GM21447 (cell line): ENCODE measurements around the gene GTF2E1.
"Not testable (repeated sequence)": the region's sequence is repeated elsewhere in the genome, so short reads cannot be mapped to it uniquely, and the experiment has no call there.

ENCODE experiments used
- ATAC-seq: cut with Tn5 transposase; IDR thresholded peaks from one replicate; pipeline ENCODE4 v1.9.1; 2021; ENCODE audit not compliant: unreplicated experiment

Gene GTF2E1

DNA sequence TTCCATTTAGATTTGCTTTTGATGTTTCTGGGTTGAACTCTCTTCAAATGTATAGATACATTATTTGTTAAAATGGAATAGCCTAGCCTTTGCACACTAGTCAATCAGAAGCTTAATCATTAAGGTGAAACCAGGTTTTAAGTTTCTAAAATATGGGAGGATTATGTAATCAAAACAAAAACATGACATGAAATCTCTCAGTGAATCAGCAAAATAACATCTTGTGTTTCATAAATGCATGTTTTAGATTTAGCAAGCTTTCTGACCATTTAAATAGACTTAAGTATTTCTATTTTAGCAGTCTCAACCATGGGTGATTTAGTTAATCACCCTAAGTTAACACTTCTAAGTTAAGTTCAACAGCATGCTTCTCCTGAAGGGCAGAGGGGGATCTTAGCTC, 11.3 kb downstream of the GTF2E1 start:
- no peak for ATAC-seq

DNA sequence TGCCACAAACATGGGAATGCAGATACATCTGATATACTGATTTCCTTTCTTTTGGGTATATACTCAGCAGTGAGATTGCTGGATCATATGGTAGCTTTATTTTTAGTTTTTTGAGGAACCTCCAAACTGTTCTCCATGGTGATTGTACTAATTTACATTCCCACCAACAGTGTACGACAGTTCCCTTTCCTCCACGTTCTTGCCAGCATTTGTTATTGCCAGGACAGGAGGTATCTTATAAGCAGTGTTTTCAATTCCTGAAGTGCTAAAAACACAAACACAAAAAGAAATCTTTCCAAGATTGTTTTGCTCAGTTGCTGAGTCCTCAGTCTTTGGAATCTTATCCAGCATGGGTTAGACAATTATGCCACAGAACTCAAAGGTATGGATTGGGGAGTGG, 13.5 kb downstream of the GTF2E1 start:
- no peak for ATAC-seq

DNA sequence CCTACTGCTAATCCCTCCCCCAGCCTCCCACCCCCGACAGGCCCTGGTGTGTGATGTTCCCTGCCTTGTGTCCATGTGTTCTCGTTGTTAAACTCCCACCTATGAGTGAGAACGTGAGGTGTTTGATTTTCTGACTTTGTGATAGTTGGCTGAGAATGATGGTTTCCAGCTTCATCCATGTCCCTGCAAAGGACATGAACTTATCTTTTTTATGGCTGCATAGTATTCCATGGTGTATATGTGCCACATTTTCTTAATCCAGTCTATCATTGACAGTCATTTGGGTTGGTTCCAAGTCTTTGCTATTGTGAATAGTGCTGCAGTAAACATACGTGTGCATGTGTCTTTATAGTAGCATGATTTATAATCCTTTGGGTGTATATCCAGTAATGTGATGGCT, 16.0 kb downstream of the GTF2E1 start:
- not testable (repeated sequence) for ATAC-seq

DNA sequence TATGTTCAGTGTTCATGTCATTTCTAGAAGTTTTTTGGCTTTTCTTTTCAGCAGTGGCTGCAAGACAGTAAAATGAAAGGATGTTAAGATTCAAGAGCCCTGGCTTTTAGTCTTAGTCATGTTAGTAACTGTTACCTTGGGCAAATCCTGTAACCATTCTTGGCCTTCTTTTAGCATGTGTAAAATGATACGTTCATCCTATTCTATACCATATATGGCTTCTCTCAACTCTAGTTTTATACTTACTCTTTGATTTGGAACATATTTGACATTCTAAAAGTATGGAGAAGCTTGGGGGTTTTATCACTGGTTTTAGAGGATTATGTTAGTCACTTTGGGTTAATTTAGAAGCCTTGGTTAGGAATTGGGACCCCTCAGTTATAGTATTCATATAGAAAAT, 20.1 kb downstream of the GTF2E1 start:
- no peak for ATAC-seq

DNA sequence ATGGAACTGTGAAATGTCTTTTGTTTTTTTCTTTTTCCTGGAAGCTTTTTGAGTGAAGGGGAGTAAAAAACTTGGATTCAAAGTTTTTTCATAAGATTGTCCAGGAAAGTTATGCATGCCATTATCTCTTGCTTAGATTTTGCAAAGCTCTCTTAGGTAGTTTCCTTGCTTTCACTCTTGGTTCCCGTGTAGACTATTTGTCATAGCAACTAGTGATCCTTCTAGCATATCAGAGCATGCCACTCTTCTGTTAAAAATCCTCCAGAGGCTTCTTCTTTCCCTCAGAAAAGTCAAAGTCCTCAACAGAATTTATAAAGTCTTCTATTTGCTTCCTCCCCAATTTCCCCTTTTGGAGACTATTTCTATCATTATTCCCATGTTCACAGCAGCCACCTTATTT, 21.1 kb downstream of the GTF2E1 start:
- ATAC-seq, result peak; percentile 82

DNA sequence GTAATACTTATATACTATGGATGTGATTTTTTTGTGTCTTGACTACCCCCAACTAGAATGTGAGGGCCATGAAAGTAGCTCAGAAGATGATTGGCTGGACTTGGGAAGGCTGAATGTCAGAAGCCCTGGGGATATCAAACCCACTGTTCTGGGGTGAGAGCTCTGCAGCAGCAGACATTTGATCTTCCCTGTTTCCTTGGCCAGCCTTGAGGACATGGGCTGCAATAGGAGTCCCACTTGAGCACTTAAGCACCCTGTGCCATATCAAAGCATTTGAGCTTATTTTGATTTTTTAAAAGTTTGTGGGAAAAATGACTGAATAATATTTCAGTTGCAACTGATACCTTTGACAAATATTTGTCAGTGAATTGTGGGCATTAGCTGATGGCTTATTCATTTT, 21.7 kb downstream of the GTF2E1 start:
- no peak for ATAC-seq

DNA sequence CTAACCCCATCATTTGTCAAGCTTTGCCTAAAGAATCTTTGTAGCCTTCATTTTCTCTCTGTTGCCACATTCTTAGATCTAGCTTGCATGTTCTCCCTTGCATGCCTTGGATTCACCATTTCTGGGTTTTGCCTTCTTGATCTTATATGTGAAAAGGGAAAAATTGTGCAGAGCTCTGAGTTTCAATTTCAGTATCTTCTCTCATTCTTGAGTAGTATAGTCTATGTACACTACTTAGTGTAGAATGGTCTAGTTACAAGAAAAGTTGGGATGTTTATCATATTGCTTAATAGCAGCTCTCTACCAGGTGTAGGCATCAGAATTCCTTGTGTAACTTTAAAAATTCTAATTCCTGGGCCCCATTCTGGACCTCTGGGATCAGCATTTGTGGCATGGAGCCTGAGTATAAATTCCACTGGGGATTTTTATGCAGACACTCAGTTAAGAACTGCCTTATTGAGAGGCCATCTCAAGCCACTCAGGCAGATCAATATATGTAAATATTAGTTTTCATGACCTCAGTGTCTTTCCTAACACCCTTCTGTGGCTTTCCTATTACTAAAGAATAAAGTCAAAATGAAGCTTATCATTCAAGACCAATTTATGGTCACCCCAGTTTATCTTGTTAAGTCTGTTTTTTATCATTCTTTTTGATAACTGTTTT, 23.4 kb downstream of the GTF2E1 start:
- peak; percentile 63 for ATAC-seq

DNA sequence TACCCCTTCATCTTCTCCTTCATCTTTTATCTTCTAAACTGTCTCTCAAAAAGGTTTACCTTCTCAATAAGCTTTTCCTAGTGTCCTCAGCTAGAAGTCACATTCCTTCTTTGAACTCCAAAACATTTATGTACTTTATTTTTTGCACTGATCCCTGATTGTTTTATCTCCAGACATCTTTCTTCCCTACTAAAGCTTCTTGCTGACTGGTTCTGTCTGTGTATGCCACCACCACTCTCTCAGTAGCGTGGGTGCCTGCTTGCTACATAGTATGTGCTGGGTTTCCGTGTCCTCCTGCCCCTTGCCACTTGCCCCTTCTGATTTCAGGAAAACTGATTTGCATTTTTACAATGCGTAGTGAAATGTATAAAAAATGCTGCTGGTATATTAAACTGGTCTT, 24.0 kb downstream of the GTF2E1 start:
- ATAC-seq, result no peak

DNA sequence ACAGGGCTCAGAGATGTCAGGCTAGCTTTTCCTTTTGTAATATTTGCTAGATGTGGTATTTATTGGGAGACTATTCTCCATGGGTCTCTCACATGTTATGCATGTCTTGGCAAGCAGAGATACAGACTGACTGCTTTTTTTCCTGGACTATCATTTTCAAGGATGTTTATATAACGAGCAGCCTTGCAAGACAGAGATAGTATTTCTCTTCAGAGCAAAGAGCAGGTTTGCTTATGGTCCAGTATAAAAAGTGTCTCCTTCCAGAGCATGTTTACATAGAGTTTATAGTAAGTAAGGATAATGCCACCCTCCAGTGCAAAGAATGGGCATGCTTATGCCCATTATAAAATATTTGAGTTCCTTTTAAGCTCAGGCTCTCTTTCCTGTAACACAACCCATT, 24.6 kb downstream of the GTF2E1 start:
- no peak for ATAC-seq

DNA sequence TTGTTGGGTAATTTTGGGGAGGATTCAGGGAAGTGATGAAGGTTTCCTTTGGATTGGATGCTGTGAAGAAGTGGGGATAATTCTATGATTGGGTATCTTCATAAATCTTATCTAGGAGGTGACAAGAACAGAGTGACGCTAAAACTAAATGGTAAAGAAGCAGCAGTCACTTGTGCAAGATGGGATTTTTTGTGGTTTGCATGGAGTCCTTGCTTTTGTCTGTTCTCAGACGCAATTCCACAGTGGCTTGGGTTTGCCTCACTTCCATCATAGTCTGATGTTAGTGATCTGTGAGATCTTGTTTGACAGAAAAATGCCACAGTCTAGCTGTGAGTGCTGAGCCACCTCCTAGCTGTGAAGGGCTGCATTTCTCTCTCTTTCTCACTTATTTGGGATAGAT, 26.9 kb downstream of the GTF2E1 start:
- no peak for ATAC-seq

DNA sequence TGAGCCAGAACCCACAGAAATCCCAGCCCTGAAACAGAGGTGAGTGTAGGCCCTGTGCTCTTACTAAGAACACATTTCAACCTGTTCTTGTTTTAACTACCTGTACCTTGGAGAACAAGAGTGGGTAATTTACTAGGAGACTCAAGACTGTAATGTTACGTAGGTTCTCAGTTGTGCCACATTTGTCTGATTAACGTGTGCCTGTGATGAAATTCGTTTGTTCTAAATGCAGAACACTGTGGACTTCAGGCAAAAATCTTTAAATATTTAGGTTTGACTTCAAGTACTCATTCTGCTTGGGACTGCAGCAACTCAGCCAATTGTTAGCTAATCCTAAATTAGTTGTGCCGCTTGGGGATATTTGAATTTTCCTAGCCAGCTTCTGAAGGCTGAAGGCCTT, 28.3 kb downstream of the GTF2E1 start:
- ATAC-seq, result no peak

DNA sequence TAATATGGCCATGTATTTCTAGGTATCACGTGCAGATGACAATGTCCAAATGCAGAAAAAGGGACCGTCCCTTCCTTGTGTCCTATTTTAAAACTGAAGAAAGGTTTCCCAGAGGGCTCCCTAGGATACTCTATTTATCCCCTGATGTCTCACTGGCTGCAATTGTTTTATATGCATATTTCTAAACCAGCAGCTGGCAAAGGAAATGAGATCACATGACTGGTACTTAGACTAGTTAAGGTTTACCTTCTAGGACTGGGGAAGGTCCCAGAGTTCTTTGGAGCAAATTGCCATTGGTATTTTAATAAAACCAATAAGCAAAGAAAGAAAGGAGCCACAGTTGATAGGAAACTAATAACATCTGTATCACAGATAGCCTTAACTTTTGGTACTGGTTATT, 29.5 kb downstream of the GTF2E1 start:
- ATAC-seq, result no peak

DNA sequence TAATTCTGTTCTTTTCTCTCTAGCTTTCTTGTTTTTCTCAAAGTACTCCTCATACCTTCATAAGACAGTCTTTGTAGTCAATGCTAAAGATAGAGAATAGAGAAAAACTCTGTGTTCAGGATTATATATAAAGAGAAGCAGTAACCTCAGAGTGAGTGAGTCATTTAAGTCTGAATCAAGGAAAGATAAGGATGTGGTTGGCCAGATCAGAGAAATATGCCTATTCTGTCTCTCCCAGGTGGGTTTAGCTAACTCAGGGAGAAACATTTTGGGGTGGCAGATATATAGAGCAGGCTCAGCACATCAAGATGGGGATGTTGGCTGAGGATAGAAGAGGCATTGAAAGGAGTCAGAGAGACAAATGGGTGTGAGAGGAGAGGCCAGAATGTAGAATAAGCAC, 31.4 kb downstream of the GTF2E1 start:
- peak; percentile 76 for ATAC-seq

DNA sequence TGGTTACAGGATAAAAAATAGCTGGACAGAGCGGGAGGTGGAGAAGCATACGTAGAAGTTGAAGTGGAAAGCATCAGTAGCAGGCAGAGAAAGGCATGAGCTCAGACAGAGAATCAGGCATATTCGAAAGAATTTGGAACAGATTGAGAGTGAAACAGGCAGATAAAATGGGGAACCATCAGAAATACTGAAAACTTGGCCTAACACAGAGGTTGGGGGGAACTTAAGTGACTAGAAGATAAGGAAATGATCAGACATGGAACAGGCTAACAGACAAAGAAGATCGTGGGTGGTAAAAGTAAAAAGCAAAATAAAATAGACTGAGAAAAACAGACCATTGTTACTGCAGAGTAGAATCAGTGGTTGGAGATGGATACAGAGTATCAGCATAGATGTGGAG, 32.9 kb downstream of the GTF2E1 start:
- ATAC-seq, result no peak

DNA sequence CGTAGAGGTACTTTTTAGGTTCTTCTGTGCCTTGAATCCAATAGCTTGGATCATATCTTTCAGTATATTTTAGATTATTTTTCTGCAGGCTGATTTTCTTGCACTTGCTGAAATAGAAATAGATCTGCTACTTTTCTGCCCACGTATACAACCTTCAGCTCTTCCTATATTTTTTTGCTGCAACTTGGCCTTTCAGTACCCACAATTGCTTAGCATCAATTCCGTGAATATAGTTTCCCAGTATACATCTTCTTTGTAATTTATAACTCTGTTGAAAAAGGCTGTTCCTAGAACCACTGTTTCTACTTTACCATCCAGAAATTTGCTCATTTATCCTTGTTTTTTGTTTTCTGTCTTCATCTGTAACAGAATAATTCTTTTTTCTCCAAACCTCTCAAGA, 36.2 kb downstream of the GTF2E1 start:
- ATAC-seq, result no peak

DNA sequence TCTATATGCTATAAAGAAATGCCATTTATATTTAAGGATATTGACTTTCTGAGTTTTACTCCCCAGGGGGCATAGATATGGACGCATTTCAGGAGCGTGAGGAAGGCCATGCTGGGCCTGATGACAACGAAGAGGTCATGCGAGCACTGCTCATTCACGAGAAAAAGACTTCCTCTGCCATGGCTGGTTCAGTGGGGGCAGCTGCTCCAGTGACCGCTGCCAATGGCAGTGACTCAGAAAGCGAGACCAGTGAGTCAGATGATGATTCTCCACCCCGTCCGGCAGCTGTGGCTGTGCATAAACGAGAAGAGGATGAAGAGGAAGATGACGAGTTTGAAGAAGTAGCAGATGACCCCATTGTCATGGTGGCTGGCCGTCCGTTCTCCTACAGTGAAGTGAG, 38.4 kb downstream of the GTF2E1 start:
- ATAC-seq, result peak; percentile 95

DNA sequence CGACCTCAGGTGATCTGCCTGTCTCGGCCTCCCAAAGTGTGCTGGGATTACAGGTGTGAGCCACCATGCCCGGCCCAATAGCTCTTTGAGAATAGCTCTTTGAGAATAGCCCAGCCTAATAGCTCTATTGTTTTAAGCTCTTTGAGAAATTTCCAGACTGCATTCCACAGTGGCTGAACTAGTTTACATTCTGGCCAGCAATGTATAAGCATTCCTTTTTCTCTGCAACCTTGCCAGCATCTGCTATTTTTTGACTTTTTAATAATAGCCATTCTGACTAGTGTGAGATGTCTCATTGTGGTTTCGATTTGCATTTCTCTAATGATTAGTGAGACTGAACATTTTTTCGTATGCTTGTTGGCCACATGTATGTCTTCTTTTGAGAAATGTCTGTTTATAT, 43.3 kb downstream of the GTF2E1 start:
- peak; percentile 62 for ATAC-seq

DNA sequence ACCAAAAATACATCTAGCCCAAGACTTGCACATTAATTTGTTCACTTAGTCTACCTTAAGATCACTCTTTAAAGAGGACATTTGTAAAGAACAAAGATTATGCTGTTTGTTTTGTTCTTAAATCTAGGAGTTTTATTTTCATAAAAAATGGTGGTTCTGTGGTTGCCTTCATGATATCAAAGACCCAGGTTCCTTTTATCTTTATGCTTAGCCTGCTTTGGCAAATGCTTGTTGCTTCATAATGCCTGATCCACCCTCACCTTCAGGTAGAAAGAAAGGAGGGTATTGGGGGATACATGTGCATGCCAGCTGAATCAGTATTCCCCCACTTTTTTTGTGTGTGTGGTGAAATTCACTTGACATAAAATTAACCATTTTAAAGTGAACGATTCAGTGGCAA, 48.5 kb downstream of the GTF2E1 start:
- no peak for ATAC-seq

DNA sequence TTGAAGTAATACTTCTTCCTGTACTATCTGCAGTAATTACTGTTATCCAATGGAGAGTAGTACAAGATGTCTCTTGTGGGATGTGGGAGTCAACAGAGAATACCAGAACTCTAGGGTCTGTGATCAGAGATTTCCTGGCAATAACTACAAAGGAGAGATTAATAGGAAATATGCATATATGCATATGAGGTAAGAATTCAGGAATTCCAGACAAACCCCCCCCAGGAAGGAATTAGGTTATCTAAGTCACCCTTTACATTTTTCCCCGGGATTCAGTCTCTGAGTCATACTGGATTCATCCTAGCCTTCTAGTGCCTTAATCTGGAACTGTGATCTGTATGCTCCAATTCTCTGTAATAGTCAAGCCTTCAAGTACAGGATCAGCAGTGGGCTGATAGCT, 49.4 kb downstream of the GTF2E1 start:
- no peak for ATAC-seq

DNA sequence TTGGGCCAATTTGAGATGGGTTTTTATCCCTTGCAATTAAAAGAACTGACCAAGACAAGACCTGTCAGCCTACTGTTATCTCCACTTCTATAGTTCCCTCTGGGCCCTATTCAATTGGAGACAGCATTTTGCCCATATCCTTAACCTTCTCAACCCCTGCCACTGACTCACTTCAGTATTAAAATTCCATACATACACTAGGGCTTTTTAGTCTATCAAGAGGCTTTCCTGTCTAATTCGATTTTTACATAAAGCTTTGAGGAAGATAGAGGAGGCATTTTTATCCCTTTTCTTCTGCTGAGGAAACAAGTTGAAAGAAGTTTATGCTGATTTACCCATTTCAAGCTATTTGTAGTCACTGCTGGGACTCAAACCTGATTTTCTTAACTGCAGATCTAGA, 51.1 kb downstream of the GTF2E1 start:
- no peak for ATAC-seq

DNA sequence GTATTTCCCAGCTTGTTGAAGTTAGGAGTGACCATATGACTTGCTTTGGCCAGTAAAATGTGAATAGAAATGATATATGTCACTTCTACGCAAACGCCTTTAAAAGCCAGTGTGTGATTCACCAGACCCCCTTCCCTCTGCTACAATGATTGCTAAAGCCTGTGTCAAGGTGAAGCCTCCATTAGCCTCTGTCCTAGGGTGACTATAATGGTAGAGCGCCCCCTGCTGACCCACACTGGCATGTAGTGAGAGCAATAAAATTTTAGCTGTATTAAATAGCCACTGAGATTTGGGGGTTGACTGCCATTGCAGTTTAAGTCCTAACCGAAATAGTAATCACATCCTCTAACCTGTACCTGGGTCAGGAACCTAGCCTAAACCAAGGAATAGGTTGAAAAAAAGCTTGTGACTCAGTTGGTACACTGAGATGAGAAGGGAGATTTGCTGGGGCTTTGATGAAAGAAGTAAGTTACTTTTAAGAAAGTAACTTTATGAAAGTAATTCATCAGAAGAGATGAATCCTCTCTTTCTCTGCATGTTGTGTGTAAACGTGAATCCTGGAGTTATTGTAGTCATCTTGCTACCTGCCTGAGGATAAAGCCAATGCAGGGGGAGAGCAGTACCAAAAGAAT, 52.6 kb downstream of the GTF2E1 start:
- peak; percentile 97 for ATAC-seq

DNA sequence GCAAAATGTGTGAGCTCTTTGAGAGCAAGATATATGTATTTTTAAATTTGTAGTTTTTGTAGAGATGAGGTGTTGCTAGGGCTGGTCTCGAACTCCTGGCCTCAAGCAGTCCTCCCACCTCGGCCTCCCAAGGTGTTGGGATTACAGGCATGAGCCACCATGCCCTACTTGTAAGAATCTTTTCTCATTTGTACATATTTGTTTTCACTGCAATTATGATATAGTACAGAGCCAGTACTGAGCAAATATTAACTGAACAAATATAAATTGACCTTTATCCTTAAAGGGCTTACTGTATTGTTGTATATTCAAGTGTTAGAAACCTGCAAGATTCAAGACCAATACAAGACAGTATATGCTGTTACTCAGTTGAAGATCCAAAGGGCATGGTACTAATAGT, 53.4 kb downstream of the GTF2E1 start:
- ATAC-seq, result no peak

DNA sequence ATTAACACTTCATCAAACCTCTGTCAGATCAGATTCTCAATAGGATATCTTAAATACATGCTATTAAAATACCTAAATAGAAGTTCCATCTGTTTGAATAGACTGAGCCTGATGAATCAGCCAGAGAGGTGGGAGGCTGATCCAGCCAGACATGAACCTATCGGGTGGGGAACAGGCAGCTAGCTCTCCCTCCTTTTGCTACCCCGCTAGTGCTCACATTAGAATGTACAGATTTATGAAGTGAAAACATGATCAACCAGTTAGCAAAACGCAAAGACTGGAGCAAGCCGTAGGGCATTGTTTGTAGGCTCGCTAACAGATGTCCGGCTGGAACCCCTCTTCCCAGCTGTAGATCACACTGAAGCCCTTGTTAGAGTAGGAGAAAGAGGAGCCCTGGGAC, 54.4 kb downstream of the GTF2E1 start:
- ATAC-seq, result no peak
